Stimulated activated CD8-positive, alpha-beta memory T cell treated with anti-CD3 and anti-CD28 coated beads, Interleukin-4, amount 100 ng/mL, for 48 hours (primary cell): ENCODE measurements around the gene OR6Y1.

ENCODE experiments used
- DNase-seq: peaks from one replicate; pipeline ENCODE4 v3.0.0-alpha.2; 2020

OR6Y1 gene

DNA sequence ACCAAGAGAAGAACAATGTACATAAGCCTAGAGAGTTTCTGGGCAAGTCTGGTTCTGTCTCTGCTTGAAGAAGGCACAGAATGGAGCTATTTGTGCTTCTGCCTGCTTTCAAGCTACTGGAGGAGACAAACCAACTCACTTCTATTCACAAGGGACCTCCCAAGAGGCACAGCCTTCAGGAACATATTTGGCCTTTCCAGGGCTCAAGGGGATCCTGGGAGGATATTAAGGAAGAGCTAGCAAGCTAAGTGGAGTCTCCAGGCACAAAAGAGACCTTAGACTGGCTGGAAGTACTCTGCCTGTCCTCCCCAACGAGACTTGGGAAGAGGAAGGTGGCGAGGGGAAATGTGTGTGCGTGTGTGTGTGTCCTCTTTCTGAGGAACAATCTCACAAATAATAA is at the start of gene OR6Y1:
Gene OR6Y1, minus strand, starts transcription at position 54 of the 400 bp plus-strand sequence. CDS start 6,300 bp downstream, outside the sequence.
- DNase-seq: no peak

GRCh38 chr1:158600735-158601134 is 46.5 kb upstream of the OR6Y1 start:
- DNase-seq: no peak

GRCh38 chr1:158586942-158587341 is 32.7 kb upstream of the OR6Y1 start:
- DNase-seq: no peak

GRCh38 chr1:158583962-158584361 is 29.8 kb upstream of the OR6Y1 start:
- DNase-seq: no peak

GRCh38 chr1:158579733-158580132 is 25.5 kb upstream of the OR6Y1 start, which contains the start of gene OR10X1:
Gene OR10X1 (minus strand): TSS chr1:158579899. CDS start chr1:158579899, 0 bp downstream.
- no peak for DNase-seq

DNA sequence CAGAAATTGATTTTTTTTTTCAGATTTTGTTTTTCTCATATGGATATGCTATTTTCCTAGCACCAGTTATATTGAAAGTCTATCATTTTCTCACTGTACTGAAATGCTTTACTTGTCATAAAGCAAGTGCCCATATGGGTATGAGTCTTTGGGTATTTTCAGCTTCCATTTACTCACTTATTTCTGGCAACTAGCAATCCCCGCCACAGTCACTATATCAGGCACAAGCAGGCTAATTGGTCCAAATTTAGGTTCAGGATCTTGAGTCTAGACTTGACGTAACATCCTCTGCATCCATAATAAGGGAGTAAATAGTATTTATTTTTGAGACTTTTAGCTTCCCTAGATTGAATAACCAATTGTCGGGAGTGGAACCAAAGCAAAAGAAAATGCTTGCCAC is 23.4 kb upstream of the OR6Y1 start:
- DNase-seq: no peak

GRCh38 chr1:158572226-158572625 is 18.0 kb upstream of the OR6Y1 start:
- DNase-seq: no peak

GRCh38 chr1:158570480-158570879 is 16.3 kb upstream of the OR6Y1 start, which contains the start of gene OR6P1:
Gene OR6P1 (minus strand): TSS chr1:158570580. CDS start chr1:158563604, 6,976 bp downstream.
- DNase-seq: no peak

DNA sequence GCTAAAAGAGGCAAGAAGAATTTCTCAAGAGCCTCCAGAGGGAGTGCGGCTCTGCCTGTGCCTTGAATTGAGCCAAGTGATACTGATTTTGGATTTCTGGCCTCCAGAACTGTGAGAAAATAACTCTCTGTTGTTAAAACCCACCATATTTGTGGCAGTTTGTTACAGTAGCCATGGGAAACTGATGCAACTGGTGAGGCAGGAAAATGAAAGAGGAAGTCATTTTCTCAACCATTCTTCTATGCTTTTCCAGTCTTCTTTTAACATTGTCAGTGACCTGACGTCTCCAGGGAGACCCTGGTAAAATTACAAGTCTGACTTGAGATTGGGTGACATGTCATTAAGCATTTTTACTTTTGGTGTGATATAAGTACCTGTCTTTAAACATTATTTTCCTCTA is 10.4 kb upstream of the OR6Y1 start:
- DNase-seq: no peak

GRCh38 chr1:158563853-158564252 is 9.6 kb upstream of the OR6Y1 start:
- DNase-seq: no peak

DNA sequence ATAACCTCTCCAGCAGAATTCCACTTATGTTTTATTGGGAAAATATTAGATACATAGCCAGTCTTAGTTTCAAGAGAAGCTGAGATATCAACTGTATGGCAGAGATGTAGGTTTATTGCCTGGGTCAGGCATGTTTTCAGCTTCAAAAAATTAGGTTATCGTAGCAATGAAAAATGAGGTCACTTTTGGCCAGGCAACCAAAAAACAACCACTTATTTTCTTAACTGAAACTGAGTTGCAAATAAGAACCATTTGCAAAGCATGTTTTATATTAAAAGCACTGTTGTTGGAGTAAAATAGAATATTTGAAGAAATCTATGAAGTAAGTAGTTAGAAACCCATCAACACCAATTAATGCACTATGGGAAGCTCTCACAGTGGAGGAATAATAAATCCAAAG is 5.5 kb upstream of the OR6Y1 start:
- no peak for DNase-seq

DNA sequence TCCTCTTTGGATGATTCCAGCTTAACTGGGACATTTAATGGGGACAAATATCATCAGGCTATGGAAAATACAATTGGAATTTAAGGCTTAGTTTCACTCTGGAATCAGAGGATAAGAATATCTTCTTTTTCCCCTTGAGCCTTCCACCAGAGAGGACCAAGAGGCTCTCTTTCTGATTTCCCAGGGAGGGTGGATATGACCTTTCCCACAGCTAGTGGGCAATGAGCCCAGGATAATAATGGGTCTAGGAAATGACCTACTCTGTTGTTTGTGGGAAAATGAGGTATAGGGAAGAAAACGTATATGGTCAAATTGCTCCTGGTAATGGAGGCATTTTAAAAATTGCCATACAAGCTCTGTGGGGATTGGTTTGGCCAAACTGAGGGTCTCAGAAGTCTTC is 1.9 kb downstream of the OR6Y1 start:
- no peak for DNase-seq

DNA sequence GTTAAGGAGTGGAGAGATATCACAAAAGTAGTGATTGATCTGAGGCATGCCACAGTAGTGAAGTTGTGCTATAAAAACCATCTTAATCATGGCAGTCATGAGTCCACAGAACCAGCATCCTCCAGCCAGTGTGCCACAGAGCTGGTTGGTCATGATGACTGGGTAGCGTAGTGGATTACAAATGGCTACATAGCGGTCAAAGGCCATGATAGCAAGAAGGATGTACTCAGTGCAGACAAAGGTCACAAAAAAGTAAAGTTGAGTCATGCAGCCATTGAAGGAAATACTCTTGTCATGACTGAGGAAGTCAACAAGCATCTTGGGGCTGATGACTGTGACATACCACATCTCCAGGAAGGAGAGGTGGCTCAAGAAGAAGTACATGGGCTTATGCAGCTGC is 6.7 kb downstream of the OR6Y1 start:
- DNase-seq: no peak

- DNase-seq: no peak
These were observed 16.6 kb downstream of the OR6Y1 start for GRCh38 chr1:158537609-158538008.

GRCh38 chr1:158534496-158534895 is 19.7 kb downstream of the OR6Y1 start:
- DNase-seq: no peak

DNA sequence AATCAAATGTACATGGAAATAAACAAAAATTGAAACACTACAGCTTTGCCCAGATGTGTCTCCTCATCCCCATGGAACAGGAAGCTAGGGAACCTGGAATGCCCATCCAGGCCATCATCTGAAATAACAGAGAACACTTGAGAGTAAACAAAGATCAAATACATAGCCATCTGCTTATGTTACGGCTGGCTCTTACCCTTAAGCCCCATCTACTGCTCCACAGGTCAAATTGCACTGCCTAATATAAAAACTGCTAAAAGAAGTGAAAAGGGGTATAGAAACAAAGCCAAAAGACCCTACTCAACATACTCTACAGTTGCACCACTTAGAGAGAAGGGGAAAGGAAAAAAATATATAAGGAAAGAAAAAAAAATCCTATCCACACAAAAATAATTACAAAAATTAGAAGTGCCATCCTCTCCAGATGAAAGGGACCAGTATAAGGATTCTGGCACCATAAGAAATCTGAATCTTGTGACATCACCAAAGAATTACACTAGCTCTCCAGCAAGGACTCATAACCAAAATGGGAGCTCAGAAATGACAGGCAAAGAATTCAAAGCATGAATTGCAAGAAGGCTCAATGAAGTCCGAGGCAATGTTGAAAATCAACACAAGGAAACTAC is 26.9 kb downstream of the OR6Y1 start:
- no peak for DNase-seq

GRCh38 chr1:158521666-158522058 is 32.5 kb downstream of the OR6Y1 start:
- no peak for DNase-seq

DNA sequence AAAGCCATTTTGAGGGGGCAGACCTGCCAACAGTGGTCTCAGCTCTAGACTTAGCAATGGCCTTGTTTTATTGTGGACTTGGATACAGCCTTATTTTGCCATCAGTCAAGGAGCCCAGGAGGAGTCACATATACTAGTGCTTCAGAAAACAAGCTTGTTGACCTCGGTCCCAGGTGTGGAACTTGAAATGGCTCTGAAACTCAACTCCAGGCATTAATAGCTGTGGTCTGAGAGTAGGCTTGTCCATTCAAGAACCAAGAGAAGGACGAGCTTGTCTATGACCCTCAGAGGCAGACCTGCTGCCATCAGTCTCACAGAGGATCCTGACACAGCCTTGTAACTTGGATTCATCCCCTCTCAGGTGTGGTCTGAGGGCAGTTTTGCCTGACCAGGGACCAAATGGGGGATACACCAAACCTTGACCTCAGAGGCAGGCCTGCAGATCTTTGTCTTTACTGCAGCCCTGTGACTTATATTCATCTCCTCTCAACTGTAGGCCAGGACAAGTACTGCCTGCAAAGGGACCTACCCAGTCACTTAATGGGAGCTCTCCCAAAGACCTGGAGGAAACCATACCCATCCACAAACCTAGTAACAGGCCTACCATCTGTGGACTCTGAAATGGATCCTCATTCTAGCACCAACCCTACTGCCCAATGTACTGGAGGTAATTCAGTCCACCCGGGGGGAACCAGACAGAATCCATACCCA is 33.1 kb downstream of the OR6Y1 start:
- no peak for DNase-seq

- no peak for DNase-seq
These were observed 34.2 kb downstream of the OR6Y1 start for GRCh38 chr1:158520021-158520420.

DNA sequence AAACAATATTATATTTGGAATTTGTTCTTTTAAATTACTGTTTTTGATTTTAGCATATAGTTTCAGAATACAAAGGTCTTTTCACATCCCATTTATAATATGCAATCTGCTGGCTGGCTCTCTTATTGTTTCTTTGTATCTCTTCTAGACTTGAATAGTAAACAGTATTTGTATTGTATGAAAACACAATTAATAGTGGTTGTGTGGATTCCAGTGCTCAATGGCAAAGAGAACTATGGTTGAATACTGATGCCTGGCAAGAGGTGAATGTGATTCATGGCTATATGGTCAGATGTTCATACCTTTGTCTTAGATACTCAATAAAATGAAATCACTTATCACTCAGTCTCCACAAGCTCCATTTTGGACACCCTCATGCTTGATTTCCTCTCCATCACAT is 37.2 kb downstream of the OR6Y1 start:
- no peak for DNase-seq

DNA sequence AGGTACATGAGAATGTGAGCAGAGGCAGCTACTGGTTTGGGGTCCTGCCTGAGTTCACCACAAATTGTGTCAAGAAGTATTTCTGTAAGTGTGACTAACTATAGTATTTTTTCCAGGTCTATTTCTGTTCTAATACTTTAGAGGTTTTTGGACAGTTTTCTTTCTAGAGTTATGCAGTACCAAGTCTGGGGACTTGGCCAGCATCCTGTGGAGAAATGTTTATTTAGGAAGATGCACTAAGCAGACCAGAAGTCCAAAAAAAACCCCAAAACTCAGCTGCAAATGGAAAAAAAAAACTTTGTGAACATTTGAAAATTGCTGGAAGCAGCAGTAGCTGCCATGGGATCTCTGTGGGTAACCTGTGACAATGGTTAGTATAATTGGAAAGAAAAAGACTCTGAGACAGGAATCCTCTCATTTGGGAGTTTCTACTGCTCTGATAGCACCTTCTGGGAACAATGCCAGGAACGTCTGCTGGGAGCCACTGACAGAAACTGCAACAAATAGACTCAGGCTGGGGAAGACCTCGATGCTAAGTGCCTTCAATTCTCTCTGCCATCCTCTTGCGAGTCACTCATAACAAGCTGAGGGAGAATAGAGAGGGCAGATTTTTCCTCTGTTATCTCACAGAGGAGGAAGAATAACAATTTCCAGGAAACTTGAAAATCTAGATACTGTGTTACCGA is 44.6 kb downstream of the OR6Y1 start:
- no peak for DNase-seq

DNA sequence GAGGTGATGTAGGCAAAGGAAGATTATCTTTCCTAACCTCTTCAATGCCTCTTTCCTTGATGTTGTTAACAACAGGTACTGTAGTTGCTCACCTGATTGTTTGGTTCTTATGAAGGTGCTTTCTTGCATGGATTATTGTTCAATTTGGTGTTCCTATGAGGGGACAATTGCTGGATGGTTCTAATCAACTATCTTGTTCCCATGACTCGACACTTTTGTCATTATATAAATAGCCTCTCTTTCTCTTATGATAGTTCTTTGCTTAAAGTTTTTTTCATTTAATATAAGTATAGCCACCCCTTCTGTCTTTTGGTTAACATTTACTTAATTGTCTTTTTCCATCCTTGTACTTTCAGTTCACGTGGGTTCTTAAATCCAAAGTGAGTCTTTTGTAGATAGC is 46.7 kb downstream of the OR6Y1 start:
- no peak for DNase-seq

DNA sequence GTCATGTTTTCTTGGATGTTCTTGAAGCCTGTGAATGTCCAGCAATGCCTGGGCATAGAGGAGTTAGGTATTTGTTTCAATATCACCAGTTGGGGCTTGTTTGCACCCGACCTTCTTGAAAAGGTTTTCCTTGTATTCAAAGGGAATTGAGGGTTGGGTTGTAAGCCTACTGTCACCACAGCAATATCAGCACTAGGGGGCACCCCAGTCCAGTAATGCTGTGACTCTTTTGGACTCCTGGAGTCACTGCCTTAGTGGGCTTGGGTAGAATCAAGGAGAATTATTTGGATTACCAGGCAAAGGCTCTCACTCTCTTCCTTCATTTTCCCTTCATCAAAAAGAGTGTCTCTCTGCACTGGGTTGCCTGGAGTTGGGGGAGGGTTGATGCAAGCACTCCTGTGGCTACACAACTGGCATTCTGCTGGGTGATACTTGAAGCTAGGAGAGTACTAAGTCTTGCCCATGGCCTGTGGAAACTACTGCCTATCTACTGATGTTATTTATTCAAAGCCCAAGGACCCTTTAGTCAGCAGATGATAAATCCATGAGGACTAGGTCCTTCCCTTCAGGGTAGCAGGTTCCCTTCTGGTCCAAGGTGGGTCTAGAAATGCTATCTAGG is 47.7 kb downstream of the OR6Y1 start:
- DNase-seq: peak; percentile 65

DNA sequence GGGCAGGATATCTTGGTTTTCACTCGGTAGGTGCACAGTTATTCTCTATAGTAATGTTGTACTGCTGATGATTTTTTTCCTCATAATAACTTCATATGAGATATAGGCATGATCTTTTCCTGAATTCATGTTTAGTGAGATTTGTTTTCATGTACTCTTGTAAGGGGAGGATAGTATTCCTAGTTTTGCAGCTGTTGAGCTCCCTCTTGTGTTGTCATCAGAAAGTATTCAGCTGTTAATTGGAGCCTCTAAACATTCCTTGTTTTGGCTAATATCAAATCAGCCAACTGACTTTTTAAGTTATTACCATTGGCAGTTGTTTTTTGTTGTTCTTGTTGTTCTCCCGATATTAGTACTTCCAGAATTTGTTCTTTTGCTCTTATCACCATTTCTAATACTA is 57.8 kb downstream of the OR6Y1 start:
- DNase-seq: no peak
